ENCODE measurements around the gene SLC35F2.
"Not testable (repeated sequence)": the region's sequence is repeated elsewhere in the genome, so short reads cannot be mapped to it uniquely, and the experiment has no call there.

DNA sequence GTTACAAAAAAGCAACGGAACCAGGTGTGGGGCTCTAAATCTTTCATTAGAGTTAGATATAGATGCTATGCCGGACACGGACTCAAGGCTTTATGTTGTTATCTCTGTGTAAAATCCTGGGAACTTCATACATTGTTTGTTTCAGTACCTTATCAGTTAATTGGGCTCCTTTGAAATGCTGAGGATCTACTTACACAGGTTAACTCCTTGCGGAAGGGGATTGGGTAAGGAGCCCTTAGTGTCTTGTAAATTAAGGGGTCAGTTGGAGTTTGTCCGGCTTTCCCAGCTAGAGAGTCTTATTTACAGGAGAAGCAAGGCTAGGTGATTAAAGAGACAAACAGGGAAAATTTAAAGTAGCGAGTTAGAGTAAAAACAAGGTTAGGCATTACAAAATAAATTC lies 24.7 kb downstream of the SLC35F2 start:
- TF ChIP-seq, protein P1, sequence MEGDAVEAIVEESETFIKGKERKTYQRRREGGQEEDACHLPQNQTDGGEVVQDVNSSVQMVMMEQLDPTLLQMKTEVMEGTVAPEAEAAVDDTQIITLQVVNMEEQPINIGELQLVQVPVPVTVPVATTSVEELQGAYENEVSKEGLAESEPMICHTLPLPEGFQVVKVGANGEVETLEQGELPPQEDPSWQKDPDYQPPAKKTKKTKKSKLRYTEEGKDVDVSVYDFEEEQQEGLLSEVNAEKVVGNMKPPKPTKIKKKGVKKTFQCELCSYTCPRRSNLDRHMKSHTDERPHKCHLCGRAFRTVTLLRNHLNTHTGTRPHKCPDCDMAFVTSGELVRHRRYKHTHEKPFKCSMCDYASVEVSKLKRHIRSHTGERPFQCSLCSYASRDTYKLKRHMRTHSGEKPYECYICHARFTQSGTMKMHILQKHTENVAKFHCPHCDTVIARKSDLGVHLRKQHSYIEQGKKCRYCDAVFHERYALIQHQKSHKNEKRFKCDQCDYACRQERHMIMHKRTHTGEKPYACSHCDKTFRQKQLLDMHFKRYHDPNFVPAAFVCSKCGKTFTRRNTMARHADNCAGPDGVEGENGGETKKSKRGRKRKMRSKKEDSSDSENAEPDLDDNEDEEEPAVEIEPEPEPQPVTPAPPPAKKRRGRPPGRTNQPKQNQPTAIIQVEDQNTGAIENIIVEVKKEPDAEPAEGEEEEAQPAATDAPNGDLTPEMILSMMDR (IDR thresholded peaks at IDR 0.05; ENCODE audit: poor library complexity, severe bottlenecking): not testable (repeated sequence)
- TF ChIP-seq MXI1 (conservative IDR thresholded peaks at IDR 0.05; ENCODE audit: poor library complexity, severe bottlenecking); EZH2 (IDR thresholded peaks at IDR 0.05; ENCODE audit: borderline replicate concordance, insufficient read depth, low read length, poor library complexity, severe bottlenecking): not testable (repeated sequence)
- TF ChIP-seq, protein P2, sequence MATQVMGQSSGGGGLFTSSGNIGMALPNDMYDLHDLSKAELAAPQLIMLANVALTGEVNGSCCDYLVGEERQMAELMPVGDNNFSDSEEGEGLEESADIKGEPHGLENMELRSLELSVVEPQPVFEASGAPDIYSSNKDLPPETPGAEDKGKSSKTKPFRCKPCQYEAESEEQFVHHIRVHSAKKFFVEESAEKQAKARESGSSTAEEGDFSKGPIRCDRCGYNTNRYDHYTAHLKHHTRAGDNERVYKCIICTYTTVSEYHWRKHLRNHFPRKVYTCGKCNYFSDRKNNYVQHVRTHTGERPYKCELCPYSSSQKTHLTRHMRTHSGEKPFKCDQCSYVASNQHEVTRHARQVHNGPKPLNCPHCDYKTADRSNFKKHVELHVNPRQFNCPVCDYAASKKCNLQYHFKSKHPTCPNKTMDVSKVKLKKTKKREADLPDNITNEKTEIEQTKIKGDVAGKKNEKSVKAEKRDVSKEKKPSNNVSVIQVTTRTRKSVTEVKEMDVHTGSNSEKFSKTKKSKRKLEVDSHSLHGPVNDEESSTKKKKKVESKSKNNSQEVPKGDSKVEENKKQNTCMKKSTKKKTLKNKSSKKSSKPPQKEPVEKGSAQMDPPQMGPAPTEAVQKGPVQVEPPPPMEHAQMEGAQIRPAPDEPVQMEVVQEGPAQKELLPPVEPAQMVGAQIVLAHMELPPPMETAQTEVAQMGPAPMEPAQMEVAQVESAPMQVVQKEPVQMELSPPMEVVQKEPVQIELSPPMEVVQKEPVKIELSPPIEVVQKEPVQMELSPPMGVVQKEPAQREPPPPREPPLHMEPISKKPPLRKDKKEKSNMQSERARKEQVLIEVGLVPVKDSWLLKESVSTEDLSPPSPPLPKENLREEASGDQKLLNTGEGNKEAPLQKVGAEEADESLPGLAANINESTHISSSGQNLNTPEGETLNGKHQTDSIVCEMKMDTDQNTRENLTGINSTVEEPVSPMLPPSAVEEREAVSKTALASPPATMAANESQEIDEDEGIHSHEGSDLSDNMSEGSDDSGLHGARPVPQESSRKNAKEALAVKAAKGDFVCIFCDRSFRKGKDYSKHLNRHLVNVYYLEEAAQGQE (IDR thresholded peaks at IDR 0.05; ENCODE audit: borderline replicate concordance): not testable (repeated sequence)
